ENCODE results near the gene CAMK2N1.

Gene CAMK2N1

GRCh38 chr1:20449735-20450311 is 36.2 kb downstream of the CAMK2N1 start:
- H3K27me3 ChIP-seq (ENCODE audit: control insufficient read depth, insufficient read depth, low read length), result no peaks in the 10 kb centered on the region

GRCh38 chr1:20448671-20449071 is 37.3 kb downstream of the CAMK2N1 start:
- no peaks in the 10 kb centered on the region for H3K27me3 ChIP-seq (ENCODE audit: control insufficient read depth, insufficient read depth, low read length)
- no peak overlapping the region for H3K27ac ChIP-seq (ENCODE audit: low read length)
- no peak overlapping the region for H3K4me3 ChIP-seq (ENCODE audit: low read length)

More at GRCh38 chr1:20449735-20450311, 36.2 kb downstream of the CAMK2N1 start:
- H3K9ac ChIP-seq (ENCODE audit: low read length), result no peak overlapping the region
- no peaks in the 10 kb centered on the region for H3K36me3 ChIP-seq (ENCODE audit: control insufficient read depth, low read depth, low read length)
- H3K27ac ChIP-seq (ENCODE audit: low read length), result no peak overlapping the region
- H3K4me3 ChIP-seq (ENCODE audit: low read length), result no peak overlapping the region
- H3K4me1 ChIP-seq (ENCODE audit: control insufficient read depth, low read depth, low read length), result no peaks in the 10 kb centered on the region
- no peaks in the 10 kb centered on the region for H3K9me3 ChIP-seq (ENCODE audit: control insufficient read depth, low read depth, low read length)

GRCh38 chr1:20447794-20448193 is 38.2 kb downstream of the CAMK2N1 start:
- Histone ChIP-seq H3K9me3 (ENCODE audit: control insufficient read depth, low read depth, low read length) (no peaks in the 10 kb centered on the region), H3K4me3 (ENCODE audit: low read length) (no peak overlapping the region), H3K27me3 (ENCODE audit: control insufficient read depth, insufficient read depth, low read length) (no peaks in the 10 kb centered on the region), H3K27ac (ENCODE audit: low read length) (no peak overlapping the region), H3K4me1 (ENCODE audit: control insufficient read depth, low read depth, low read length) (peaks cover 7% of the 10 kb centered on the region), H3K36me3 (ENCODE audit: control insufficient read depth, low read depth, low read length) (no peaks in the 10 kb centered on the region), H3K9ac (ENCODE audit: low read length) (no peak overlapping the region)

More at GRCh38 chr1:20448671-20449071, 37.3 kb downstream of the CAMK2N1 start:
- Histone ChIP-seq H3K9ac (ENCODE audit: low read length) (no peak overlapping the region), H3K36me3 (ENCODE audit: control insufficient read depth, low read depth, low read length) (no peaks in the 10 kb centered on the region), H3K4me1 (ENCODE audit: control insufficient read depth, low read depth, low read length) (peaks cover 5% of the 10 kb centered on the region), H3K9me3 (ENCODE audit: control insufficient read depth, low read depth, low read length) (no peaks in the 10 kb centered on the region)

GRCh38 chr1:20446796-20447195 is 39.2 kb downstream of the CAMK2N1 start:
- H3K9me3 ChIP-seq (ENCODE audit: control insufficient read depth, low read depth, low read length), result no peaks in the 10 kb centered on the region
- no peak overlapping the region for H3K4me3 ChIP-seq (ENCODE audit: low read length)
- H3K4me1 ChIP-seq (ENCODE audit: control insufficient read depth, low read depth, low read length), result peaks cover 7% of the 10 kb centered on the region
- H3K27me3 ChIP-seq (ENCODE audit: control insufficient read depth, insufficient read depth, low read length), result no peaks in the 10 kb centered on the region
- H3K27ac ChIP-seq (ENCODE audit: low read length), result no peak overlapping the region
- no peak overlapping the region for H3K9ac ChIP-seq (ENCODE audit: low read length)
- H3K36me3 ChIP-seq (ENCODE audit: control insufficient read depth, low read depth, low read length), result no peaks in the 10 kb centered on the region

- Histone ChIP-seq H3K27me3 (ENCODE audit: control insufficient read depth, insufficient read depth, low read length) (no peaks in the 10 kb centered on the region), H3K4me1 (ENCODE audit: control insufficient read depth, low read depth, low read length) (peaks cover 7% of the 10 kb centered on the region), H3K9me3 (ENCODE audit: control insufficient read depth, low read depth, low read length) (no peaks in the 10 kb centered on the region), H3K27ac (ENCODE audit: low read length) (no peak overlapping the region), H3K9ac (ENCODE audit: low read length) (no peak overlapping the region), H3K36me3 (ENCODE audit: control insufficient read depth, low read depth, low read length) (no peaks in the 10 kb centered on the region), H3K4me3 (ENCODE audit: low read length) (no peak overlapping the region)
These were observed 40.1 kb downstream of the CAMK2N1 start for GRCh38 chr1:20445956-20446355.

GRCh38 chr1:20443703-20444586 is 42.1 kb downstream of the CAMK2N1 start:
- H3K27me3 ChIP-seq (ENCODE audit: control insufficient read depth, insufficient read depth, low read length), result no peaks in the 10 kb centered on the region
- peaks cover 9% of the 10 kb centered on the region for H3K4me1 ChIP-seq (ENCODE audit: control insufficient read depth, low read depth, low read length)
- H3K36me3 ChIP-seq (ENCODE audit: control insufficient read depth, low read depth, low read length), result no peaks in the 10 kb centered on the region
- H3K4me3 ChIP-seq (ENCODE audit: low read length), result no peak overlapping the region
- H3K27ac ChIP-seq (ENCODE audit: low read length), result no peak overlapping the region
- no peak overlapping the region for H3K9ac ChIP-seq (ENCODE audit: low read length)
- H3K9me3 ChIP-seq (ENCODE audit: control insufficient read depth, low read depth, low read length), result no peaks in the 10 kb centered on the region

GRCh38 chr1:20442920-20443625 is 42.9 kb downstream of the CAMK2N1 start:
- Histone ChIP-seq H3K9ac (ENCODE audit: low read length) (no peak overlapping the region), H3K4me1 (ENCODE audit: control insufficient read depth, low read depth, low read length) (peaks cover 9% of the 10 kb centered on the region), H3K27ac (ENCODE audit: low read length) (no peak overlapping the region), H3K36me3 (ENCODE audit: control insufficient read depth, low read depth, low read length) (no peaks in the 10 kb centered on the region), H3K27me3 (ENCODE audit: control insufficient read depth, insufficient read depth, low read length) (no peaks in the 10 kb centered on the region), H3K9me3 (ENCODE audit: control insufficient read depth, low read depth, low read length) (no peaks in the 10 kb centered on the region), H3K4me3 (ENCODE audit: low read length) (no peak overlapping the region)

GRCh38 chr1:20440785-20441200 is 45.2 kb downstream of the CAMK2N1 start:
- Histone ChIP-seq H3K9ac (ENCODE audit: low read length) (no peak overlapping the region), H3K4me1 (ENCODE audit: control insufficient read depth, low read depth, low read length) (peaks cover 9% of the 10 kb centered on the region), H3K4me3 (ENCODE audit: low read length) (no peak overlapping the region), H3K27ac (ENCODE audit: low read length) (no peak overlapping the region), H3K27me3 (ENCODE audit: control insufficient read depth, insufficient read depth, low read length) (no peaks in the 10 kb centered on the region), H3K9me3 (ENCODE audit: control insufficient read depth, low read depth, low read length) (no peaks in the 10 kb centered on the region), H3K36me3 (ENCODE audit: control insufficient read depth, low read depth, low read length) (no peaks in the 10 kb centered on the region)

GRCh38 chr1:20439282-20439681 is 46.7 kb downstream of the CAMK2N1 start:
- H3K9me3 ChIP-seq (ENCODE audit: control insufficient read depth, low read depth, low read length), result no peaks in the 10 kb centered on the region
- no peaks in the 10 kb centered on the region for H3K27me3 ChIP-seq (ENCODE audit: control insufficient read depth, insufficient read depth, low read length)
- peaks cover 9% of the 10 kb centered on the region for H3K4me1 ChIP-seq (ENCODE audit: control insufficient read depth, low read depth, low read length)
- H3K36me3 ChIP-seq (ENCODE audit: control insufficient read depth, low read depth, low read length), result no peaks in the 10 kb centered on the region
- no peak overlapping the region for H3K27ac ChIP-seq (ENCODE audit: low read length)
- H3K4me3 ChIP-seq (ENCODE audit: low read length), result no peak overlapping the region
- no peak overlapping the region for H3K9ac ChIP-seq (ENCODE audit: low read length)

GRCh38 chr1:20437640-20438039 is 48.4 kb downstream of the CAMK2N1 start:
- H3K27ac ChIP-seq (ENCODE audit: low read length), result no peak overlapping the region
- H3K36me3 ChIP-seq (ENCODE audit: control insufficient read depth, low read depth, low read length), result no peaks in the 10 kb centered on the region
- H3K4me1 ChIP-seq (ENCODE audit: control insufficient read depth, low read depth, low read length), result peaks cover 3% of the 10 kb centered on the region
- H3K4me3 ChIP-seq (ENCODE audit: low read length), result no peak overlapping the region
- no peak overlapping the region for H3K9ac ChIP-seq (ENCODE audit: low read length)
- H3K27me3 ChIP-seq (ENCODE audit: control insufficient read depth, insufficient read depth, low read length), result no peaks in the 10 kb centered on the region
- no peaks in the 10 kb centered on the region for H3K9me3 ChIP-seq (ENCODE audit: control insufficient read depth, low read depth, low read length)

- Histone ChIP-seq H3K27ac (ENCODE audit: low read length) (no peak overlapping the region), H3K36me3 (ENCODE audit: control insufficient read depth, low read depth, low read length) (no peaks in the 10 kb centered on the region), H3K4me1 (ENCODE audit: control insufficient read depth, low read depth, low read length) (peaks cover 3% of the 10 kb centered on the region), H3K4me3 (ENCODE audit: low read length) (no peak overlapping the region), H3K9ac (ENCODE audit: low read length) (no peak overlapping the region), H3K27me3 (ENCODE audit: control insufficient read depth, insufficient read depth, low read length) (no peaks in the 10 kb centered on the region), H3K9me3 (ENCODE audit: control insufficient read depth, low read depth, low read length) (no peaks in the 10 kb centered on the region)
These were observed 53.1 kb downstream of the CAMK2N1 start for GRCh38 chr1:20432891-20433290.

Data from iPS-18a (cell line).